CD4-positive, CD25-positive, alpha-beta regulatory T cell (primary cell): ENCODE results near the gene ICAM2. TPM values are rescaled to one million over a fixed set of nuclear protein-coding genes. Genes with fewer than 3 reads are reported as not detected.
"Not testable (repeated sequence)": the region's sequence is repeated elsewhere in the genome, so short reads cannot be mapped to it uniquely, and the experiment has no call there.

ENCODE experiments used
- ATAC-seq, 2 donors: fragments of 150-1000 bp; cut with Tn5 transposase; one replicate each; pipeline ENCODE4 v1.10.0; 2021; ENCODE audit warnings: low read depth in 2 of 2, moderate number of reproducible peaks in 2 of 2, moderate library complexity in 1 of 2
- DNase-seq, 3 donors: peaks; one replicate each; pipeline versions ENCODE4 v3.0.0 to v3.0.0-alpha.2; 2012 to 2022; ENCODE audit warnings: mixed read lengths in 1 of 3
- H3K27ac ChIP-seq: one replicate; pipeline ENCODE4 v1.7.0; 2013; ENCODE audit warnings: mild to moderate bottlenecking, low read length; ENCODE audit not compliant: insufficient read depth, poor library complexity, severe bottlenecking
- H3K27me3 ChIP-seq: one replicate; pipeline ENCODE4 v1.7.0; 2013; ENCODE audit warnings: low read length; ENCODE audit not compliant: control insufficient read depth, insufficient read depth
- H3K36me3 ChIP-seq: one replicate; pipeline ENCODE4 v1.7.0; 2013; ENCODE audit warnings: mild to moderate bottlenecking, low read length, moderate library complexity; ENCODE audit not compliant: control insufficient read depth, insufficient read depth
- H3K4me1 ChIP-seq: 2 replicates; pipeline ENCODE4 v1.7.0; 2013; ENCODE audit warnings: mild to moderate bottlenecking, low read length; ENCODE audit not compliant: insufficient read depth, control insufficient read depth, poor library complexity, severe bottlenecking
- H3K4me3 ChIP-seq: one replicate; pipeline ENCODE4 v1.7.0; 2013; ENCODE audit warnings: low read depth, mild to moderate bottlenecking, low read length, moderate library complexity
- H3K9me3 ChIP-seq, 2 experiments: 1 replicate in 1 of 2; 2 replicates in 1 of 2; pipeline ENCODE4 v1.7.0; 2013; ENCODE audit warnings: low read length in 2 of 2, mild to moderate bottlenecking in 1 of 2, moderate library complexity in 1 of 2; ENCODE audit not compliant: control insufficient read depth in 2 of 2
- H3K27ac Mint-ChIP-seq, 3 donors: one replicate each; pipeline ENCODE4 v1.8.0; 2020 to 2022; ENCODE audit warnings: mild to moderate bottlenecking in 3 of 3, mixed read lengths in 3 of 3, moderate library complexity in 2 of 3
- H3K27me3 Mint-ChIP-seq: one replicate; pipeline ENCODE4 v1.8.0; 2022; ENCODE audit warnings: mild to moderate bottlenecking, mixed read lengths
- H3K36me3 Mint-ChIP-seq: one replicate; pipeline ENCODE4 v1.8.0; 2020; ENCODE audit warnings: mixed read lengths
- H3K4me1 Mint-ChIP-seq, 4 donors: one replicate each; pipeline ENCODE4 v1.8.0; 2020 to 2022; ENCODE audit warnings: mixed read lengths in 4 of 4, mild to moderate bottlenecking in 1 of 4
- H3K4me3 Mint-ChIP-seq, 4 donors: one replicate each; pipeline ENCODE4 v1.8.0; 2020 to 2022; ENCODE audit warnings: mild to moderate bottlenecking in 4 of 4, mixed read lengths in 4 of 4, moderate library complexity in 3 of 4
- H3K9me3 Mint-ChIP-seq, 7 donors: one replicate each; pipeline ENCODE4 v1.8.0; 2020 to 2022; ENCODE audit warnings: mixed read lengths in 7 of 7, mild to moderate bottlenecking in 3 of 7, moderate library complexity in 2 of 7
- polyA plus RNA-seq, 4 donors: library from polyadenylated mRNA; unstranded; fragments of 300-500 nt; fragmentation: Illumina TruSeq; gene quantifications; one replicate each; pipeline ENCODE4 v1.2.3, GENCODE V29; 2021
- total RNA-seq: library from RNA; stranded (reverse); gene quantifications from one replicate; pipeline ENCODE4 v1.2.3, GENCODE V29; 2022

ICAM2 gene
- total and polyA plus RNA-seq, 5 donors from 2014 or later = 106 to 625 (median 539) TPM

GRCh38 chr17:64019551-64019961 lies 877 bp downstream of the ICAM2 start:
- peak in 1 of 2 donors; percentile 7 for ATAC-seq
- peak overlapping the region; percentile 93 to 100 (median 98) for H3K4me3 Mint-ChIP-seq
- H3K36me3 ChIP-seq, H3K27me3 ChIP-seq, H3K9me3 Mint-ChIP-seq, H3K9me3 ChIP-seq: not testable (repeated sequence)
- H3K27ac Mint-ChIP-seq = peak overlapping the region; percentile 99 to 100 (median 99)
- H3K27me3 Mint-ChIP-seq = peaks cover 17% of the 10 kb centered on the region
- H3K4me1 ChIP-seq = peaks cover 75% of the 10 kb centered on the region
- peaks cover 19% of the 10 kb centered on the region for H3K36me3 Mint-ChIP-seq
- peak in 1 of 3 donors; percentile 31 for DNase-seq
- H3K4me3 ChIP-seq = peak overlapping the region; percentile 98
- H3K4me1 Mint-ChIP-seq = peaks cover 28 to 74% (median 52%) of the 10 kb centered on the region in 4 donors
- peak overlapping the region; percentile 99 for H3K27ac ChIP-seq

GRCh38 chr17:64017381-64017980 lies 3.0 kb downstream of the ICAM2 start:
- peaks cover 18% of the 10 kb centered on the region for H3K36me3 Mint-ChIP-seq
- peaks cover 0 to 4% (median 0%) of the 10 kb centered on the region in 7 donors for H3K9me3 Mint-ChIP-seq
- DNase-seq (peak in 1 of 3 donors; percentile 40), ATAC-seq (no peak)
- H3K4me3 Mint-ChIP-seq = peak overlapping the region; percentile 94 to 100 (median 98)
- peaks cover 31 to 76% (median 54%) of the 10 kb centered on the region in 4 donors for H3K4me1 Mint-ChIP-seq
- H3K27me3 ChIP-seq = no peaks in the 10 kb centered on the region
- peak overlapping the region; percentile 99 for H3K27ac ChIP-seq
- H3K36me3 ChIP-seq = no peaks in the 10 kb centered on the region
- H3K4me1 ChIP-seq = peaks cover 78% of the 10 kb centered on the region
- H3K4me3 ChIP-seq = peak overlapping the region; percentile 98
- H3K27ac Mint-ChIP-seq = peak overlapping the region; percentile 95 to 99 (median 98)
- no peaks in the 10 kb centered on the region for H3K9me3 ChIP-seq
- peaks cover 17% of the 10 kb centered on the region for H3K27me3 Mint-ChIP-seq

GRCh38 chr17:64016974-64017373 lies 3.5 kb downstream of the ICAM2 start:
- Histone ChIP-seq H3K4me1 (peaks cover 78% of the 10 kb centered on the region), H3K36me3 (peaks cover 4% of the 10 kb centered on the region), H3K9me3 (no peaks in the 10 kb centered on the region), H3K4me3 (peak overlapping the region; percentile 98), H3K27me3 (no peaks in the 10 kb centered on the region), H3K27ac (peak overlapping the region; percentile 99)
- peak overlapping the region; percentile 93 to 100 (median 99) for H3K27ac Mint-ChIP-seq
- H3K36me3 Mint-ChIP-seq = peaks cover 18% of the 10 kb centered on the region
- H3K9me3 Mint-ChIP-seq = peaks cover 0 to 4% (median 0%) of the 10 kb centered on the region in 7 donors
- peak overlapping the region; percentile 94 to 100 (median 98) for H3K4me3 Mint-ChIP-seq
- H3K4me1 Mint-ChIP-seq = peaks cover 33 to 74% (median 52%) of the 10 kb centered on the region in 4 donors
- peaks cover 17% of the 10 kb centered on the region for H3K27me3 Mint-ChIP-seq
- ATAC-seq (no peak), DNase-seq (no peak)

- H3K9me3 Mint-ChIP-seq = peaks cover 0 to 4% (median 0%) of the 10 kb centered on the region in 7 donors
- H3K4me3 Mint-ChIP-seq = peak overlapping the region; percentile 94 to 100 (median 98)
- H3K36me3 Mint-ChIP-seq = peaks cover 24% of the 10 kb centered on the region
- Histone ChIP-seq H3K36me3 (peaks cover 10% of the 10 kb centered on the region), H3K27me3 (no peaks in the 10 kb centered on the region), H3K4me3 (peak overlapping the region; percentile 98), H3K27ac (peak overlapping the region; percentile 99), H3K9me3 (no peaks in the 10 kb centered on the region), H3K4me1 (peaks cover 80% of the 10 kb centered on the region)
- ATAC-seq (no peak), DNase-seq (peak in 1 of 3 donors; percentile 55)
- peaks cover 17% of the 10 kb centered on the region for H3K27me3 Mint-ChIP-seq
- H3K27ac Mint-ChIP-seq = peak overlapping the region; percentile 93 to 100 (median 99)
- peaks cover 39 to 74% (median 55%) of the 10 kb centered on the region in 4 donors for H3K4me1 Mint-ChIP-seq
Measured at GRCh38 chr17:64016231-64016784, 4.1 kb downstream of the ICAM2 start.

GRCh38 chr17:64015447-64015846 lies 5.0 kb downstream of the ICAM2 start:
- H3K4me3 ChIP-seq = peak overlapping the region; percentile 98
- H3K27me3 ChIP-seq = no peaks in the 10 kb centered on the region
- Mint-ChIP-seq H3K9me3 (peaks cover 0 to 4% (median 0%) of the 10 kb centered on the region in 7 donors), H3K4me1 (peaks cover 46 to 74% (median 57%) of the 10 kb centered on the region in 4 donors), H3K4me3 (peak overlapping the region; percentile 90 to 100 (median 98)), H3K36me3 (peaks cover 31% of the 10 kb centered on the region), H3K27ac (peak overlapping the region; percentile 91 to 100 (median 99)), H3K27me3 (peaks cover 13% of the 10 kb centered on the region)
- H3K4me1 ChIP-seq = peaks cover 81% of the 10 kb centered on the region
- peaks cover 10% of the 10 kb centered on the region for H3K36me3 ChIP-seq
- peak overlapping the region; percentile 99 for H3K27ac ChIP-seq
- no peaks in the 10 kb centered on the region for H3K9me3 ChIP-seq
- no peak for ATAC-seq
- DNase-seq = no peak

- Histone ChIP-seq H3K4me1 (peaks cover 77% of the 10 kb centered on the region), H3K4me3 (no peak overlapping the region), H3K27me3 (no peaks in the 10 kb centered on the region), H3K36me3 (peaks cover 44% of the 10 kb centered on the region), H3K9me3 (no peaks in the 10 kb centered on the region), H3K27ac (peak overlapping the region; percentile 19)
- peaks cover 29 to 86% (median 50%) of the 10 kb centered on the region in 4 donors for H3K4me1 Mint-ChIP-seq
- H3K4me3 Mint-ChIP-seq = peak overlapping the region; percentile 47 to 75 (median 64)
- H3K36me3 Mint-ChIP-seq = peaks cover 22% of the 10 kb centered on the region
- H3K27ac Mint-ChIP-seq = peak overlapping the region; percentile 8 to 93 (median 88)
- DNase-seq (no peak), ATAC-seq (no peak)
- H3K9me3 Mint-ChIP-seq = no peaks in the 10 kb centered on the region
- H3K27me3 Mint-ChIP-seq = no peaks in the 10 kb centered on the region
Measured at GRCh38 chr17:64009571-64010402, 10.6 kb downstream of the ICAM2 start.

GRCh38 chr17:64008830-64009229 lies 11.6 kb downstream of the ICAM2 start:
- Histone ChIP-seq H3K27ac (no peak overlapping the region), H3K36me3 (peaks cover 54% of the 10 kb centered on the region)
- peak overlapping the region in 2 of 4 donors; percentile 39 to 61 for H3K4me3 Mint-ChIP-seq

More at GRCh38 chr17:64008830-64009229, 11.6 kb downstream of the ICAM2 start:
- Mint-ChIP-seq H3K27me3 (no peaks in the 10 kb centered on the region), H3K9me3 (no peaks in the 10 kb centered on the region), H3K4me1 (peaks cover 25 to 82% (median 43%) of the 10 kb centered on the region in 4 donors), H3K36me3 (peaks cover 27% of the 10 kb centered on the region), H3K27ac (peak overlapping the region in 1 of 3 donors; percentile 88)
- ATAC-seq = no peak
- Histone ChIP-seq H3K4me1 (peaks cover 70% of the 10 kb centered on the region), H3K9me3 (no peaks in the 10 kb centered on the region), H3K4me3 (no peak overlapping the region), H3K27me3 (no peaks in the 10 kb centered on the region)
- no peak for DNase-seq
